CD8-positive, alpha-beta memory T cell (primary cell): ENCODE data around the gene CD96. TPM values are rescaled to one million over a fixed set of nuclear protein-coding genes. Genes with fewer than 3 reads are reported as not detected.

Source experiments
- CTCF ChIA-PET: fragments of 350-600 bp; sonication (Branson Sonifier 250); formaldehyde crosslinking; loops from one replicate; lab custom pipeline; 2021; ENCODE audit warnings: antibody characterized with exemption; lab: Charles Lee
- POLR2A ChIA-PET: fragments of 350-600 bp; sonication (Branson Sonifier 250); formaldehyde crosslinking; loops from one replicate; lab custom pipeline; 2021; ENCODE audit warnings: antibody characterized with exemption; lab: Charles Lee
- DNase-seq, 5 donors: peaks; one replicate each; pipeline versions ENCODE4 v3.0.0 to v3.0.0-alpha.2; 2020 to 2022; ENCODE audit warnings: mixed read lengths in 1 of 5
- H3K27ac ChIP-seq: one replicate; pipeline ENCODE4 v1.7.0; 2013; ENCODE audit warnings: low read depth, mild to moderate bottlenecking, low read length, moderate library complexity
- H3K27me3 ChIP-seq: 2 replicates; pipeline ENCODE4 v1.7.0; 2013; ENCODE audit warnings: low read length, mild to moderate bottlenecking; ENCODE audit not compliant: insufficient read depth, poor library complexity, severe bottlenecking
- H3K36me3 ChIP-seq: 2 replicates; pipeline ENCODE4 v1.7.0; 2013; ENCODE audit warnings: mild to moderate bottlenecking, low read length, moderate library complexity; ENCODE audit not compliant: insufficient read depth
- H3K4me1 ChIP-seq: 2 replicates; pipeline ENCODE4 v1.7.0; 2013; ENCODE audit warnings: mild to moderate bottlenecking, low read length, moderate library complexity; ENCODE audit not compliant: insufficient read depth
- H3K4me3 ChIP-seq: 2 replicates; pipeline ENCODE4 v1.7.0; 2013; ENCODE audit warnings: mild to moderate bottlenecking, low read length
- H3K9me3 ChIP-seq: 2 replicates; pipeline ENCODE4 v1.7.0; 2013; ENCODE audit warnings: mild to moderate bottlenecking, low read length
- H3K27ac Mint-ChIP-seq, 8 donors: one replicate each; pipeline ENCODE4 v1.8.0; 2020 to 2021; ENCODE audit warnings: mixed read lengths in 8 of 8, mild to moderate bottlenecking in 6 of 8, inconsistent platforms in 3 of 8, moderate library complexity in 3 of 8
- H3K27me3 Mint-ChIP-seq, 2 donors: one replicate each; pipeline ENCODE4 v1.8.0; 2020 to 2021; ENCODE audit warnings: mixed read lengths in 2 of 2, mild to moderate bottlenecking in 1 of 2, moderate library complexity in 1 of 2
- H3K36me3 Mint-ChIP-seq, 3 donors: one replicate each; pipeline ENCODE4 v1.8.0; 2020 to 2021; ENCODE audit warnings: mixed read lengths in 3 of 3, inconsistent platforms in 1 of 3, mild to moderate bottlenecking in 1 of 3
- H3K4me1 Mint-ChIP-seq, 3 donors: one replicate each; pipeline ENCODE4 v1.8.0; 2020 to 2021; ENCODE audit warnings: mixed read lengths in 3 of 3, inconsistent platforms in 1 of 3, mild to moderate bottlenecking in 1 of 3
- H3K4me3 Mint-ChIP-seq, 7 donors: one replicate each; pipeline ENCODE4 v1.8.0; 2020 to 2021; ENCODE audit warnings: mixed read lengths in 7 of 7, mild to moderate bottlenecking in 6 of 7, moderate library complexity in 4 of 7, inconsistent platforms in 2 of 7
- H3K9me3 Mint-ChIP-seq, 5 donors: one replicate each; pipeline ENCODE4 v1.8.0; 2020 to 2022; ENCODE audit warnings: mixed read lengths in 5 of 5, mild to moderate bottlenecking in 3 of 5, moderate library complexity in 2 of 5, inconsistent platforms in 1 of 5
- polyA plus RNA-seq: library from polyadenylated mRNA; unstranded; fragments of 300-500 nt; fragmentation: Illumina TruSeq; gene quantifications from one replicate; pipeline ENCODE4 v1.2.3, GENCODE V29; 2021
- total RNA-seq, 2 experiments: library from RNA; stranded (reverse); gene quantifications; one replicate each; pipeline ENCODE4 v1.2.3, GENCODE V29; 2021

CD96 gene, protein sequence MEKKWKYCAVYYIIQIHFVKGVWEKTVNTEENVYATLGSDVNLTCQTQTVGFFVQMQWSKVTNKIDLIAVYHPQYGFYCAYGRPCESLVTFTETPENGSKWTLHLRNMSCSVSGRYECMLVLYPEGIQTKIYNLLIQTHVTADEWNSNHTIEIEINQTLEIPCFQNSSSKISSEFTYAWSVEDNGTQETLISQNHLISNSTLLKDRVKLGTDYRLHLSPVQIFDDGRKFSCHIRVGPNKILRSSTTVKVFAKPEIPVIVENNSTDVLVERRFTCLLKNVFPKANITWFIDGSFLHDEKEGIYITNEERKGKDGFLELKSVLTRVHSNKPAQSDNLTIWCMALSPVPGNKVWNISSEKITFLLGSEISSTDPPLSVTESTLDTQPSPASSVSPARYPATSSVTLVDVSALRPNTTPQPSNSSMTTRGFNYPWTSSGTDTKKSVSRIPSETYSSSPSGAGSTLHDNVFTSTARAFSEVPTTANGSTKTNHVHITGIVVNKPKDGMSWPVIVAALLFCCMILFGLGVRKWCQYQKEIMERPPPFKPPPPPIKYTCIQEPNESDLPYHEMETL
- 10 to 100 TPM; 69.1 to 80.9 TPM for total RNA-seq
- polyA plus RNA-seq: 262 TPM

DNA sequence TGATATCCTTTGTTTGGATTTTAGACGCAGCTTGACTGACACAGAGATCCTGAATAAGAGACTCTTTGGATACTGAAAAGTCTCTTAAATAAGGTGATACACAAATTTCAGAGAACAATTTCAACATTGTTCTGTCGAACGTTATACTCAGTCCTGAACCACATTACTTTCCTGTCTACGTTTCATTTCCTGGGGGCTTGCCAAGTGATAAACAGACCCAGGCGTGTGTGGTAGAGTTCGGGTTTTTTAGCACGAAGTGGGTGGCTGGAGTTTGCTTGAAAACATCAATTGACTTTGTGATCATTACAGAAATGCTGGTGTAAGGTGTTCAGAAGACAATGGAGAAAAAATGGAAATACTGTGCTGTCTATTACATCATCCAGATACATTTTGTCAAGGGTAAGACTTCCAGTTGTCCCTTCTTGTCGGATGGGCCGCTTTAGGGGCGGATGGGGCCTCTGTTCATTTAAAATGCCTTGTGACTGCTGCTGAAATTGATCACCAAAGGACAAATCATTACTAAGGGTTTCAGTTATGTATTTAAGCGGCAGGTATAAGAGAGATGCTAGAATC is at the start of gene CD96:
Gene CD96 (plus strand): TSS at position 287 of the 573 bp plus-strand sequence. CDS start 52 bp downstream, at position 339.
- H3K4me1 Mint-ChIP-seq: peaks cover 46 to 77% (median 71%) of the 10 kb centered on the region in 3 donors
- peak within 1 kb of the TSS in 4 of 8 donors; percentile 97 to 99 (median 99) for H3K27ac Mint-ChIP-seq
- ChIA-PET POLR2A (interaction anchor here (1.4 kb wide), 1 partner anchor 74 kb away, joined by 3 read pairs; no protein-coding TSS in a partner anchor), CTCF (interaction anchor here (0.6 to 3.8 kb wide), 4 partner anchors 75 to 1227 kb away, joined by 3 to 18 read pairs (median 9); no protein-coding TSS in a partner anchor)
- H3K36me3 Mint-ChIP-seq: peaks cover 0 to 45% (median 4%) of the 10 kb centered on the region in 3 donors
- H3K4me1 ChIP-seq: peaks cover 67% of the 10 kb centered on the region
- H3K4me3 ChIP-seq: peak within 1 kb of the TSS; percentile 63
- no peaks in the 10 kb centered on the region for H3K36me3 ChIP-seq
- DNase-seq: peak; percentile 27 to 89 (median 80)
- peak within 1 kb of the TSS in 5 of 7 donors; percentile 23 to 97 (median 49) for H3K4me3 Mint-ChIP-seq
- H3K9me3 ChIP-seq: no peaks in the 10 kb centered on the region
- no peaks in the 10 kb centered on the region for H3K9me3 Mint-ChIP-seq
- H3K27me3 Mint-ChIP-seq: no peaks in the 10 kb centered on the region
- H3K27ac ChIP-seq: peak within 1 kb of the TSS; percentile 77
- no peaks in the 10 kb centered on the region for H3K27me3 ChIP-seq

DNA sequence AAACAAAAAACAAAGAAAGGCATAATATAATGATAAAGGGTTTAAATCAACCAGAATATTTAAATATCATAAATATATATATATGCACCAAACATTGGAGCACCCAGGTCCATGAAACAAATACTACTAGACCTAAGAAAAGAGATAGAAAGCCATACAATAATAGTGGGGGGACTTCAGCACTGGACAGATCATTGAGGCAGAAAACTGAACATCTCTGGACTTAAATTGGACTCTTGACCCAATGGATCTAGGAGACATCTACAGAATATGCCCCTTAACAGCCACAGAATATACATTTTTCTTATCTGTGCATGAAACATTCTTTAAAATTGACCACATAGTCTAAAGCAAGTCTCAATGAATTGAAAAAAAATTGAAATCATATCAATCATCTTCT is 48.7 kb upstream of the CD96 start:
- H3K9me3 ChIP-seq: no peaks in the 10 kb centered on the region
- Mint-ChIP-seq H3K4me3 (no peak overlapping the region), H3K4me1 (no peaks in the 10 kb centered on the region), H3K27ac (no peak overlapping the region), H3K9me3 (peaks cover 0 to 7% (median 2%) of the 10 kb centered on the region in 5 donors), H3K36me3 (peaks cover 0 to 18% (median 4%) of the 10 kb centered on the region in 3 donors), H3K27me3 (no peaks in the 10 kb centered on the region)
- H3K4me3 ChIP-seq: no peak overlapping the region
- ChIA-PET CTCF (no interaction called here), POLR2A (no interaction called here)
- no peaks in the 10 kb centered on the region for H3K36me3 ChIP-seq
- H3K27ac ChIP-seq: no peak overlapping the region
- H3K27me3 ChIP-seq: no peaks in the 10 kb centered on the region
- H3K4me1 ChIP-seq: no peaks in the 10 kb centered on the region
- DNase-seq: no peak

DNA sequence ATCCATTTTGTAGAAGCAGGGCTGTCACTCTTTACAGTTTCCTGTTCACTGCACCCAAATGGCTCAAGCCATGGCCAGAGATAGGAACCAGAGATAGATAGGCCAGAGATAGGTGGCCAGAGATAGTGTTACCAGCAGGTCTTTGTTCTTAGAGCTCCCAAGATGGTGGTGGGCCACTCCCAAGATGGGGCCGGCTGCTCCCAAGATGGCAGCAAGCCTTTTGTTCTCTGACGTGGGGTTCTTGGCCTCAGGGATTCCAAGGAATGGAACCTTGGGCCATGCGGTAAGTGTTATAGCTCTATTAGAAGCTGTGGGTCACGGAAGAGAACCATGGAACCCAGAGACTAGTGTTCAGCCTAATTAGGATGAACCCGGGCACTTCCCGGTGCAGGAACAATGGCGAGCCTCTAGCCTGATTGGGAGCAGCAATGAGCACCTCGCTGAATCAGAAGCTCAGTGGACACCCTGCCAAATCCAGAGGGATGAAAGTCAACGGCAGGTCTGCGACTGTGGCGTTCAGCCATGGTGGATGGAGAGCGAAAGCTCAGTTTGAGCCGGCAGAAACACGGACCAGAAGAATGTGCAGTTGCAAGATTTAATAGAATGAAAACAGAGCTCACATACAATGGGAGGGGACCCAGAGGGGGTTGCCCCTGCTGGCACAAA is 45.0 kb upstream of the CD96 start:
- Mint-ChIP-seq H3K27me3 (no peaks in the 10 kb centered on the region), H3K4me1 (no peaks in the 10 kb centered on the region), H3K9me3 (peaks cover 0 to 9% (median 0%) of the 10 kb centered on the region in 5 donors), H3K36me3 (peaks cover 0 to 11% (median 1%) of the 10 kb centered on the region in 3 donors), H3K27ac (no peak overlapping the region), H3K4me3 (no peak overlapping the region)
- H3K9me3 ChIP-seq: no peaks in the 10 kb centered on the region
- H3K27ac ChIP-seq: no peak overlapping the region
- H3K4me3 ChIP-seq: no peak overlapping the region
- no peaks in the 10 kb centered on the region for H3K27me3 ChIP-seq
- no peaks in the 10 kb centered on the region for H3K4me1 ChIP-seq
- DNase-seq: no peak
- ChIA-PET POLR2A (no interaction called here), CTCF (no interaction called here)
- H3K36me3 ChIP-seq: no peaks in the 10 kb centered on the region

DNA sequence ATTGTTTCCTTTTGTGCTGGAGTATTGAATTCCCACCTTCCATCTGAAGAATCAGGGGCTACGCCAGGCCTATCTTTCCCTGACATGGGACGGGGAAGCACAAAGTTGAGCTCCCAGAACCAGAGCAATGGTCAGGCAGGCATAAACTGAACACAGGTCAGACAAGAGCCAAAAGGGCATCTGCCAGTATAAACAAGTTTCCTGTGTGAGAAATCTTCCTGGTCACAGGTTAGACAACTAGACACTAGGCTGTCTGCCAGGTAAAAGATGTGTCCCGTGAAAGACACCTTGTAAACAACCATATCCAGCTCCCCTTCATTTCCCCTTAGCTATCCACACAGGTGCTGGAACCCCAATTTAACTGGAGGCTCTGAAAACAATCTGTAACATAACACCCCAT is 44.0 kb upstream of the CD96 start:
- Histone ChIP-seq H3K36me3 (no peaks in the 10 kb centered on the region), H3K27ac (no peak overlapping the region), H3K9me3 (no peaks in the 10 kb centered on the region), H3K27me3 (no peaks in the 10 kb centered on the region), H3K4me3 (no peak overlapping the region), H3K4me1 (no peaks in the 10 kb centered on the region)
- Mint-ChIP-seq H3K36me3 (peaks cover 0 to 6% (median 1%) of the 10 kb centered on the region in 3 donors), H3K9me3 (peaks cover 0 to 7% (median 0%) of the 10 kb centered on the region in 5 donors), H3K27me3 (no peaks in the 10 kb centered on the region), H3K4me1 (no peaks in the 10 kb centered on the region), H3K27ac (no peak overlapping the region), H3K4me3 (no peak overlapping the region)
- ChIA-PET POLR2A (no interaction called here), CTCF (no interaction called here)
- no peak for DNase-seq

DNA sequence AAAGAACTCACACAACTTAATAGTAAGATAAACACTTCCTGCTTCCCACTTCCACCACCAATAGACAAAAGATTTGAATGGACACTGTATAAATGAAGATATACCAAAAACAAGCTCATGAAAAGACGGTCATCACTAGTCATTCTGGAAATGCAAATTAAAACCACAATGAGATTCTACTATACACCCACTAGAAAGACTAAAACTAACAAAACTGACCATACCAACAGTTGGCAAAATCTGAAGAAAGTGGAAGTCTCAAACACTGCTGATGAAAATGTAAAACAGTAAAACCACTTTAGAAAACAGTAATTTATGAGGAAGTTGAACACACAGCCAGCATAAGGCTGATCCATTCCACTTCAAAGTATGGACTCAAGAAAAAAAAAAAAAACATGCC is 35.6 kb upstream of the CD96 start:
- Histone ChIP-seq H3K36me3 (no peaks in the 10 kb centered on the region), H3K9me3 (no peaks in the 10 kb centered on the region), H3K4me3 (no peak overlapping the region), H3K27ac (no peak overlapping the region), H3K4me1 (no peaks in the 10 kb centered on the region), H3K27me3 (no peaks in the 10 kb centered on the region)
- ChIA-PET POLR2A (no interaction called here), CTCF (no interaction called here)
- DNase-seq: no peak
- no peaks in the 10 kb centered on the region for H3K4me1 Mint-ChIP-seq
- H3K27ac Mint-ChIP-seq: no peak overlapping the region
- peaks cover 0 to 7% (median 0%) of the 10 kb centered on the region in 5 donors for H3K9me3 Mint-ChIP-seq
- H3K27me3 Mint-ChIP-seq: no peaks in the 10 kb centered on the region
- no peaks in the 10 kb centered on the region for H3K36me3 Mint-ChIP-seq
- no peak overlapping the region for H3K4me3 Mint-ChIP-seq

DNA sequence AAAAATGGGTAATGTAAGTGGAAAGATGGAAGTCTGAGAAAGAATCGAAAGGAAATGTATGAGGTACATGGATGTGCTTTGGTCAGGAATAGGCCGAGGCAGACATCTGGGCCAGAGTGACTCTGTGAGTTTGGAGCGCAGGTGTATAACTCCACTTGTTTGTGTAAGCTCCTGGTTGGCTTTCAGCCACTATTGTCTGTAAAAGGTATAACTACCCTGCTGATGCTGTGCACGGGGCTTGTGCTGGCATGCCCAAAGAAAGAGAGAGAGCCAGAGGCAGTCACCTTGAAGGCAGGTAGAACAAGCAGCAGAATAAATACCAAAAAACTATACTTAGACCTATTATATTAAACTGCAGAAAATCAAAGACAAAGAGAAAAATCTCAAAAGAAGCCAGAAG is 32.7 kb upstream of the CD96 start:
- H3K27me3 Mint-ChIP-seq: no peaks in the 10 kb centered on the region
- ChIA-PET POLR2A (no interaction called here), CTCF (no interaction called here)
- H3K9me3 Mint-ChIP-seq: no peaks in the 10 kb centered on the region
- DNase-seq: no peak
- H3K9me3 ChIP-seq: no peaks in the 10 kb centered on the region
- H3K27ac Mint-ChIP-seq: no peak overlapping the region
- H3K36me3 ChIP-seq: no peaks in the 10 kb centered on the region
- H3K27ac ChIP-seq: no peak overlapping the region
- no peaks in the 10 kb centered on the region for H3K36me3 Mint-ChIP-seq
- H3K4me1 ChIP-seq: no peaks in the 10 kb centered on the region
- no peak overlapping the region for H3K4me3 ChIP-seq
- no peak overlapping the region for H3K4me3 Mint-ChIP-seq
- no peaks in the 10 kb centered on the region for H3K27me3 ChIP-seq
- no peaks in the 10 kb centered on the region for H3K4me1 Mint-ChIP-seq

DNA sequence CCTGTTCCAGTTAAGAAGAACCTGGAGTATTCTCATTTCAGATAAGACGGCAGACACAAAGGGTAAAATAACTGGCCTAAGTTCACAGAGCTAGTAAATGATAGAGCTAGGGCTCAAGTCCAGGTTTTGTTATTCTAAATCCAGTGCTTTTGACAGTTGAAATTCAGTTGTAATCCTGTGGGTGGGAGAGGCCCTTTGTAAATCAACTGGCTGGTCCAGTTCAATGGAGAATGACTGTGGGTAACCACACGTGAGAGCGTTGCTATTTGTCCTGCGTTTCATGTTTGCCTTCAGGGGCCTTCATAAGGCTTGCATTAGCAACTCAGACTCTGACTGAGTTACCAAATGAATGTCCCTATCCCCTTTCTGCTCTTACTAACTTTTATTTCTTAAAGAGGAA is 24.2 kb upstream of the CD96 start:
- H3K27me3 Mint-ChIP-seq: peaks cover 0 to 2% of the 10 kb centered on the region in 2 donors
- no peaks in the 10 kb centered on the region for H3K4me1 Mint-ChIP-seq
- no peak for DNase-seq
- POLR2A ChIA-PET: no interaction called here
- CTCF ChIA-PET: no interaction called here
- Histone ChIP-seq H3K36me3 (no peaks in the 10 kb centered on the region), H3K27ac (no peak overlapping the region), H3K4me1 (no peaks in the 10 kb centered on the region), H3K27me3 (no peaks in the 10 kb centered on the region), H3K9me3 (no peaks in the 10 kb centered on the region), H3K4me3 (no peak overlapping the region)
- H3K36me3 Mint-ChIP-seq: no peaks in the 10 kb centered on the region
- H3K4me3 Mint-ChIP-seq: no peak overlapping the region
- H3K27ac Mint-ChIP-seq: no peak overlapping the region
- H3K9me3 Mint-ChIP-seq: no peaks in the 10 kb centered on the region
